Mesendoderm (in vitro differentiated cells): ENCODE data around the gene CEP68.
"Not testable (repeated sequence)": the region's sequence is repeated elsewhere in the genome, so short reads cannot be mapped to it uniquely, and the experiment has no call there.

Source experiments
- DNase-seq: peaks from one replicate; pipeline ENCODE4 v3.0.0; 2013
- H2AK5ac ChIP-seq: 2 replicates; pipeline ENCODE4 v1.6.1; 2013; ENCODE audit warnings: low read length, inconsistent platforms
- H2BK120ac ChIP-seq: 2 replicates; pipeline ENCODE4 v1.6.1; 2013; ENCODE audit warnings: low read depth, mild to moderate bottlenecking, low read length, moderate library complexity, mixed read lengths
- H2BK15ac ChIP-seq: replicated peaks from 2 replicates; pipeline ENCODE4 v1.6.1; 2013; ENCODE audit warnings: low read depth, mild to moderate bottlenecking, moderate library complexity
- H2BK5ac ChIP-seq: 2 replicates; pipeline ENCODE4 v1.6.1; 2013; ENCODE audit warnings: low read length, inconsistent platforms
- H3K18ac ChIP-seq: 2 replicates; pipeline ENCODE4 v1.6.1; 2013; ENCODE audit warnings: mild to moderate bottlenecking, low read length, mixed read lengths
- H3K23ac ChIP-seq: one replicate; pipeline ENCODE4 v1.6.1; 2013; ENCODE audit warnings: low read length
- H3K27ac ChIP-seq: 2 replicates; pipeline ENCODE4 v1.5.1; 2013; ENCODE audit warnings: low read depth, mild to moderate bottlenecking, inconsistent platforms, low read length, moderate library complexity
- H3K27me3 ChIP-seq: 2 replicates; pipeline ENCODE4 v1.6.1; 2013; ENCODE audit warnings: low read length, control low read depth, mild to moderate bottlenecking, inconsistent platforms; ENCODE audit not compliant: insufficient read depth, poor library complexity
- H3K36me3 ChIP-seq: 2 replicates; pipeline ENCODE4 v1.6.1; 2013; ENCODE audit warnings: low read length, inconsistent platforms; ENCODE audit not compliant: control insufficient read depth, insufficient read depth
- H3K4ac ChIP-seq: one replicate; pipeline ENCODE4 v1.6.1; 2013; ENCODE audit warnings: low read depth, mild to moderate bottlenecking, low read length, moderate library complexity
- H3K4me1 ChIP-seq: 2 replicates; pipeline ENCODE4 v1.6.1; 2013; ENCODE audit warnings: low read depth, low read length, inconsistent platforms; ENCODE audit not compliant: control insufficient read depth
- H3K4me2 ChIP-seq: 2 replicates; pipeline ENCODE4 v1.6.1; 2013; ENCODE audit warnings: low read length
- H3K4me3 ChIP-seq: 2 replicates; pipeline ENCODE4 v1.5.1; 2013; ENCODE audit warnings: mild to moderate bottlenecking, low read length
- H3K56ac ChIP-seq: one replicate; pipeline ENCODE4 v1.6.1; 2013; ENCODE audit warnings: low read length
- H3K79me1 ChIP-seq: 2 replicates; pipeline ENCODE4 v1.6.1; 2013; ENCODE audit warnings: low read length, inconsistent platforms
- H3K79me2 ChIP-seq: 2 replicates; pipeline ENCODE4 v1.6.1; 2013; ENCODE audit warnings: mild to moderate bottlenecking, low read length; ENCODE audit not compliant: control insufficient read depth, insufficient read depth
- H3K9ac ChIP-seq: 2 replicates; pipeline ENCODE4 v1.6.1; 2013; ENCODE audit warnings: low read length, inconsistent platforms
- H4K5ac ChIP-seq: one replicate; pipeline ENCODE4 v1.6.1; 2013; ENCODE audit warnings: low read length
- H4K8ac ChIP-seq: one replicate; pipeline ENCODE4 v1.6.1; 2013; ENCODE audit warnings: low read depth, mild to moderate bottlenecking, control low read depth, low read length, moderate library complexity
- WGBS: extraction: QIAGEN DNeasy Blood & Tissue Kit; methylation state at CpG from one replicate; pipeline ENCODE4 v1.1.7; 2013; ENCODE audit warnings: low lambda C conversion rate, missing lambda C conversion rate; ENCODE audit not compliant: insufficient coverage; ENCODE audit errors: extremely low coverage; 5-methylcytosine and 5-hydroxymethylcytosine counted together

CEP68 gene

GRCh38 chr2:65018141-65018582 lies 38.1 kb upstream of the CEP68 start:
- Histone ChIP-seq H3K23ac (no peak overlapping the region), H3K27me3 (no peaks in the 10 kb centered on the region), H3K27ac (no peak overlapping the region), H3K9ac (no peak overlapping the region), H3K4ac (no peak overlapping the region), H2AK5ac (no peak overlapping the region), H3K18ac (no peak overlapping the region), H3K36me3 (no peaks in the 10 kb centered on the region), H3K4me3 (no peak overlapping the region), H2BK5ac (no peak overlapping the region), H3K4me1 (peaks cover 3% of the 10 kb centered on the region), H4K8ac (no peak overlapping the region), H3K79me1 (no peaks in the 10 kb centered on the region), H2BK120ac (no peak overlapping the region), H3K56ac (peak overlapping the region; percentile 22), H4K5ac (no peak overlapping the region), H3K4me2 (no peak overlapping the region), H2BK15ac (no peak overlapping the region), H3K79me2 (no peaks in the 10 kb centered on the region)
- no CpG with 5 or more reads among the region's 15 CpGs for WGBS
- DNase-seq: no peak

GRCh38 chr2:65019010-65019409 lies 37.2 kb upstream of the CEP68 start:
- H3K27me3 ChIP-seq: no peaks in the 10 kb centered on the region
- H3K4me1 ChIP-seq: peaks cover 3% of the 10 kb centered on the region
- no peak overlapping the region for H2BK15ac ChIP-seq
- no peak overlapping the region for H3K4ac ChIP-seq
- H2BK5ac ChIP-seq: no peak overlapping the region
- no peak overlapping the region for H3K4me2 ChIP-seq
- H3K18ac ChIP-seq: no peak overlapping the region
- no peaks in the 10 kb centered on the region for H3K79me2 ChIP-seq
- H3K56ac ChIP-seq: no peak overlapping the region
- no peak for DNase-seq
- no peak overlapping the region for H3K27ac ChIP-seq
- H3K79me1 ChIP-seq: no peaks in the 10 kb centered on the region
- H4K8ac ChIP-seq: no peak overlapping the region
- H3K36me3 ChIP-seq: no peaks in the 10 kb centered on the region
- H3K4me3 ChIP-seq: no peak overlapping the region
- no peak overlapping the region for H4K5ac ChIP-seq
- H3K23ac ChIP-seq: no peak overlapping the region
- H2AK5ac ChIP-seq: no peak overlapping the region
- WGBS: no CpG with 5 or more reads among the region's 1 CpG
- H3K9ac ChIP-seq: no peak overlapping the region
- H2BK120ac ChIP-seq: no peak overlapping the region

- no peak overlapping the region for H4K8ac ChIP-seq
- peaks cover 3% of the 10 kb centered on the region for H3K4me1 ChIP-seq
- no peak overlapping the region for H4K5ac ChIP-seq
- no peak overlapping the region for H3K4me2 ChIP-seq
- no peak overlapping the region for H2BK15ac ChIP-seq
- no peaks in the 10 kb centered on the region for H3K27me3 ChIP-seq
- no peak for DNase-seq
- H3K4ac ChIP-seq: no peak overlapping the region
- no peak overlapping the region for H3K18ac ChIP-seq
- H3K23ac ChIP-seq: no peak overlapping the region
- H3K27ac ChIP-seq: no peak overlapping the region
- no CpG with 5 or more reads among the region's 8 CpGs for WGBS
- no peaks in the 10 kb centered on the region for H3K36me3 ChIP-seq
- H2BK5ac ChIP-seq: no peak overlapping the region
- H3K56ac ChIP-seq: peak overlapping the region; percentile 58
- no peaks in the 10 kb centered on the region for H3K79me2 ChIP-seq
- H3K4me3 ChIP-seq: no peak overlapping the region
- H3K79me1 ChIP-seq: no peaks in the 10 kb centered on the region
- no peak overlapping the region for H2BK120ac ChIP-seq
- no peak overlapping the region for H2AK5ac ChIP-seq
- H3K9ac ChIP-seq: no peak overlapping the region
These were observed 36.5 kb upstream of the CEP68 start for GRCh38 chr2:65019675-65020195.

- not testable (repeated sequence) for H2AK5ac ChIP-seq, H3K27me3 ChIP-seq, H3K4ac ChIP-seq, H3K18ac ChIP-seq, H4K5ac ChIP-seq, H3K79me1 ChIP-seq, H2BK15ac ChIP-seq, H3K23ac ChIP-seq, H3K9ac ChIP-seq, H2BK120ac ChIP-seq, H3K36me3 ChIP-seq, H3K27ac ChIP-seq, H4K8ac ChIP-seq, H3K4me2 ChIP-seq, H3K79me2 ChIP-seq, DNase-seq, H3K4me3 ChIP-seq, H2BK5ac ChIP-seq, H3K4me1 ChIP-seq, H3K56ac ChIP-seq
- no CpG with 5 or more reads among the region's 1 CpG for WGBS
These were observed 36.0 kb upstream of the CEP68 start for GRCh38 chr2:65020251-65020650.

- Histone ChIP-seq H3K36me3 (no peaks in the 10 kb centered on the region), H3K9ac (no peak overlapping the region), H2BK5ac (no peak overlapping the region), H3K4ac (no peak overlapping the region), H3K18ac (no peak overlapping the region), H3K4me3 (no peak overlapping the region), H4K5ac (no peak overlapping the region), H2BK15ac (no peak overlapping the region), H4K8ac (no peak overlapping the region), H3K79me2 (no peaks in the 10 kb centered on the region), H3K23ac (no peak overlapping the region), H3K4me2 (no peak overlapping the region), H3K79me1 (no peaks in the 10 kb centered on the region), H3K27ac (no peak overlapping the region), H3K4me1 (peaks cover 3% of the 10 kb centered on the region), H3K56ac (peak overlapping the region; percentile 17), H2BK120ac (no peak overlapping the region), H3K27me3 (no peaks in the 10 kb centered on the region), H2AK5ac (no peak overlapping the region)
- WGBS: no CpG with 5 or more reads among the region's 11 CpGs
- DNase-seq: no peak
These were observed 35.2 kb upstream of the CEP68 start for GRCh38 chr2:65020943-65021528.

GRCh38 chr2:65021709-65022108 lies 34.5 kb upstream of the CEP68 start:
- Histone ChIP-seq H3K4me3 (no peak overlapping the region), H3K36me3 (no peaks in the 10 kb centered on the region), H3K79me1 (no peaks in the 10 kb centered on the region), H3K27ac (no peak overlapping the region), H2AK5ac (no peak overlapping the region), H4K5ac (no peak overlapping the region), H3K4me2 (no peak overlapping the region), H2BK120ac (no peak overlapping the region), H4K8ac (no peak overlapping the region), H3K56ac (no peak overlapping the region), H3K9ac (no peak overlapping the region), H3K4me1 (peaks cover 3% of the 10 kb centered on the region), H2BK15ac (no peak overlapping the region), H3K27me3 (no peaks in the 10 kb centered on the region), H2BK5ac (no peak overlapping the region), H3K23ac (no peak overlapping the region), H3K79me2 (no peaks in the 10 kb centered on the region), H3K4ac (no peak overlapping the region), H3K18ac (no peak overlapping the region)
- WGBS: no CpG with 5 or more reads among the region's 4 CpGs
- peak; percentile 93 for DNase-seq
